GM23248 (cell line): ENCODE data around the gene ISOC1. TPM values are rescaled to one million over a fixed set of nuclear protein-coding genes. Genes with fewer than 3 reads are reported as not detected.

Experiments
- DNase-seq: peaks from one replicate; pipeline ENCODE4 v3.0.0-alpha.2; 2015
- H2AFZ ChIP-seq: fragments of 200-600 bp; sonication (generic); 2 replicates; pipeline ENCODE4 v1.6.1; 2016; ENCODE audit warnings: antibody characterized with exemption
- H3F3A ChIP-seq: fragments of 200-600 bp; sonication (generic); 2 replicates; pipeline ENCODE4 v1.6.1; 2016; ENCODE audit warnings: mild to moderate bottlenecking, antibody characterized with exemption, mixed run types; ENCODE audit not compliant: insufficient read depth
- H3K27ac ChIP-seq: fragments of 200-600 bp; sonication (generic); 2 replicates; pipeline ENCODE4 v1.5.1; 2016; ENCODE audit warnings: mild to moderate bottlenecking
- H3K27me3 ChIP-seq: fragments of 200-600 bp; sonication (generic); replicated peaks from 2 replicates; pipeline ENCODE4 v1.6.1; 2016; ENCODE audit warnings: mild to moderate bottlenecking; ENCODE audit not compliant: insufficient read depth
- H3K36me3 ChIP-seq: fragments of 200-600 bp; sonication (generic); 2 replicates; pipeline ENCODE4 v1.6.1; 2016; ENCODE audit warnings: low read depth, mild to moderate bottlenecking
- H3K4me1 ChIP-seq: fragments of 200-600 bp; sonication (generic); 2 replicates; pipeline ENCODE4 v1.6.1; 2016; ENCODE audit warnings: mild to moderate bottlenecking; ENCODE audit not compliant: insufficient read depth
- H3K4me2 ChIP-seq: fragments of 200-600 bp; sonication (generic); one replicate; pipeline ENCODE4 v1.6.1; 2016; ENCODE audit warnings: mild to moderate bottlenecking; ENCODE audit not compliant: unreplicated experiment
- H3K4me3 ChIP-seq: fragments of 200-600 bp; sonication (generic); 2 replicates; pipeline ENCODE4 v1.5.1; 2016; ENCODE audit warnings: mild to moderate bottlenecking
- H3K79me2 ChIP-seq: fragments of 200-600 bp; sonication (generic); 2 replicates; pipeline ENCODE4 v1.6.1; 2016; ENCODE audit warnings: mild to moderate bottlenecking; ENCODE audit not compliant: insufficient read depth
- H3K9ac ChIP-seq: fragments of 200-600 bp; sonication (generic); 2 replicates; pipeline ENCODE4 v1.6.1; 2016; ENCODE audit warnings: mild to moderate bottlenecking
- H3K9me2 ChIP-seq: fragments of 200-600 bp; sonication (generic); 2 replicates; pipeline ENCODE4 v1.6.1; 2016; ENCODE audit warnings: mixed run types, mild to moderate bottlenecking, moderate library complexity; ENCODE audit not compliant: insufficient read depth
- H3K9me3 ChIP-seq: fragments of 200-600 bp; sonication (generic); one replicate; pipeline ENCODE4 v1.6.1; 2017; ENCODE audit warnings: low read depth
- H4K20me1 ChIP-seq: fragments of 200-600 bp; sonication (generic); 2 replicates; pipeline ENCODE4 v1.6.0; 2016; ENCODE audit not compliant: insufficient read depth
- EZH2 ChIP-seq: fragments of 200-600 bp; sonication (generic); IDR thresholded peaks from 2 replicates; pipeline ENCODE4 v1.6.1; 2018; ENCODE audit warnings: antibody characterized with exemption, mild to moderate bottlenecking; ENCODE audit not compliant: insufficient read depth, poor library complexity, severe bottlenecking
- EZH2phosphoT487 ChIP-seq: fragments of 200-600 bp; sonication (generic); IDR thresholded peaks from 2 replicates; pipeline ENCODE4 v1.6.1; 2018; ENCODE audit warnings: antibody characterized with exemption, moderate library complexity, mild to moderate bottlenecking, low read depth; ENCODE audit not compliant: insufficient read depth
- WGBS, 2 experiments: methylation state at CpG; one replicate each; pipeline ENCODE4 v1.1.6; 2015 to 2017; ENCODE audit warnings: low lambda C conversion rate in 2 of 2, low coverage in 1 of 2; ENCODE audit errors: missing lambda C conversion rate in 2 of 2; 5-methylcytosine and 5-hydroxymethylcytosine counted together
- in situ Hi-C: fragments of 300-500 bp; cut with MboI; formaldehyde crosslinking; loops from 2 replicates; pipeline ENCODE4 v1.15.0; 2020
- polyA plus RNA-seq: library from polyadenylated mRNA; unstranded; fragments of >200 nt; fragmentation: Nextera tagmentation; extraction: Ambion mirVana; gene quantifications from 2 replicates; pipeline ENCODE4 v1.2.1, GENCODE V29; 2016
- total RNA-seq: library from RNA; depleted of rRNA; stranded (reverse); fragments of >200 nt; shearing (Covaris generic); gene quantifications from 2 replicates; pipeline ENCODE4 v1.2.3, GENCODE V29; 2014

The ISOC1 gene
- total and polyA plus RNA-seq, 2 experiments from 2014 or later, result 6.2 to 11.5 TPM

- TF ChIP-seq EZH2 (no peak), EZH2phosphoT487 (no peak)
- Histone ChIP-seq H4K20me1 (no peaks in the 10 kb centered on the region), H3K9me2 (no peaks in the 10 kb centered on the region), H3K27me3 (no peaks in the 10 kb centered on the region), H3K27ac (no peak overlapping the region), H3K4me1 (no peaks in the 10 kb centered on the region), H3K9ac (no peak overlapping the region), H3K9me3 (no peaks in the 10 kb centered on the region), H3K4me2 (no peak overlapping the region), H3K4me3 (no peak overlapping the region), H3K79me2 (no peaks in the 10 kb centered on the region), H3K36me3 (no peaks in the 10 kb centered on the region), H2AFZ (no peak overlapping the region), H3F3A (no peaks in the 10 kb centered on the region)
- in situ Hi-C loops, result no loop called here
- WGBS, 2 experiments, result 57 to 72% methylated on average over 2 of the region's 2 CpGs
- DNase-seq, result no peak
Observed at GRCh38 chr5:129125819-129126218, 31.3 kb downstream of the ISOC1 start.

DNA sequence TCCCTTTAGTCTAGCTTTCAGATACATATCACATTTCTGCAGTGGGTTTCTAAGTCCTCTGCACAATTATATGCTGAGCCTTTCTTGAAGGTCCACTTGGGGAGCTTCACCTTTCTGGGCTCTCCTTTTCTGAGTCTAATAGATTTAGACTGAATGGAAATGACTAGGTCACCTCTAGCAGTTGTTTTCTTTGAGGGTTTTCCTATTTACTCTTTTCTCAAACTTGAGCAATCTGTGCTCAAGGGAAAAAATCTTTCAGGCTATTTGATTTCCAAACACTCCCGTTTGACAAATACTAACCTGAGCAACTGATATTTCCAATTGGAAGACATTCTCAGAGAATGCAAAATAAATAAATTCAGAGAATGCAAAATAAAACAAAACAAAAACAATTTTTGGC is 39.0 kb downstream of the ISOC1 start:
- no peaks in the 10 kb centered on the region for H3K27me3 ChIP-seq
- H3K9ac ChIP-seq, result no peak overlapping the region
- H2AFZ ChIP-seq, result no peak overlapping the region
- H3K4me1 ChIP-seq, result no peaks in the 10 kb centered on the region
- no peak for DNase-seq
- H3F3A ChIP-seq, result no peaks in the 10 kb centered on the region
- H3K36me3 ChIP-seq, result no peaks in the 10 kb centered on the region
- no peaks in the 10 kb centered on the region for H4K20me1 ChIP-seq
- H3K9me2 ChIP-seq, result no peaks in the 10 kb centered on the region
- 22 to 43% methylated on average over 1 of the region's 1 CpG for WGBS, 2 experiments
- H3K4me3 ChIP-seq, result no peak overlapping the region
- no peaks in the 10 kb centered on the region for H3K9me3 ChIP-seq
- no peaks in the 10 kb centered on the region for H3K79me2 ChIP-seq
- H3K4me2 ChIP-seq, result no peak overlapping the region
- TF ChIP-seq EZH2phosphoT487 (no peak), EZH2 (no peak)
- H3K27ac ChIP-seq, result no peak overlapping the region
- in situ Hi-C loops, result no loop called here

DNA sequence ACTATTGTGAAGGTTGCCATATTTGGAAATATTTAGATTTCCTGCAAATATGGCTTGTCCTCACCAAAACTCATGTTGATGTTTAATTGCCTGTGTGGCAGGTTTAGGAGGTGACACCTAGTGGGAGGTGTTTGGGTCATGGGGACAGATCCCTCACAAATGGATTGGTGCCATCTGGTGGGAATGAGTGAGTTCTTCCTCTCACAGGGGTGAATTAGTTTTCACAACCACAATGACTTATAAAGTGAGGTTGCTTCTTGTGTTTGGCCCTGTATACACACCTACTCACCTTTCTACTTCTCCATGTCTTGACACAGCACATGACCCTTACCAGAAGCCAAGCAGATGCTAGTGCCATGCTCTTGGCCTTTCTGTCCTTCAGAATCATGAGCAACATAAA is 41.1 kb downstream of the ISOC1 start:
- Histone ChIP-seq H3K27me3 (no peaks in the 10 kb centered on the region), H3F3A (no peaks in the 10 kb centered on the region), H3K4me3 (no peak overlapping the region), H3K9ac (no peak overlapping the region), H3K4me1 (no peaks in the 10 kb centered on the region), H3K9me3 (no peaks in the 10 kb centered on the region), H2AFZ (no peak overlapping the region), H3K27ac (no peak overlapping the region), H3K36me3 (no peaks in the 10 kb centered on the region), H3K9me2 (no peaks in the 10 kb centered on the region), H3K79me2 (no peaks in the 10 kb centered on the region), H4K20me1 (no peaks in the 10 kb centered on the region), H3K4me2 (no peak overlapping the region)
- in situ Hi-C loops, result no loop called here
- DNase-seq, result no peak
- no peak for TF ChIP-seq EZH2
- TF ChIP-seq EZH2phosphoT487, result no peak

DNA sequence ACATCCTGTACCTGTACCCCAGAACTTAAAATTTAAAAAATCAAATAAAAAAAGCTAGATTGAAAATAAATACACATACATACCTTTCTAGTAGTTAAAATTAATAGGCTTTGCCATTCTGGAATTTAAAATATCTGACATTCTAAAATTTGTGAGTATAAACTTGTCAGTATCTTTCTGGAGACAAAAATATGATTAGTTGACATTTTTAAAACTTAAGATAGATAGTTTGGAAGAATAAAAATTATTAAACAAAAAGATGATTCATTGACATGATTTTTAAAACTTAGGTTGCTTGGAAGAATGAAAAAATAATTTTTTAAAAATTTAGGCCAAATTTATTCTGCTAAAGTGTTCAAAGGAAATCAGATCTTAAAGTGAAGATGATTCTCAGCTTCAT is 43.1 kb downstream of the ISOC1 start:
- Histone ChIP-seq H4K20me1 (no peaks in the 10 kb centered on the region), H2AFZ (no peak overlapping the region), H3F3A (no peaks in the 10 kb centered on the region), H3K4me2 (no peak overlapping the region), H3K4me3 (no peak overlapping the region), H3K4me1 (no peaks in the 10 kb centered on the region), H3K9me3 (no peaks in the 10 kb centered on the region), H3K79me2 (no peaks in the 10 kb centered on the region), H3K27me3 (no peaks in the 10 kb centered on the region), H3K9me2 (no peaks in the 10 kb centered on the region), H3K9ac (no peak overlapping the region), H3K36me3 (no peaks in the 10 kb centered on the region), H3K27ac (no peak overlapping the region)
- in situ Hi-C loops, result no loop called here
- TF ChIP-seq EZH2 (no peak), EZH2phosphoT487 (no peak)
- no peak for DNase-seq

DNA sequence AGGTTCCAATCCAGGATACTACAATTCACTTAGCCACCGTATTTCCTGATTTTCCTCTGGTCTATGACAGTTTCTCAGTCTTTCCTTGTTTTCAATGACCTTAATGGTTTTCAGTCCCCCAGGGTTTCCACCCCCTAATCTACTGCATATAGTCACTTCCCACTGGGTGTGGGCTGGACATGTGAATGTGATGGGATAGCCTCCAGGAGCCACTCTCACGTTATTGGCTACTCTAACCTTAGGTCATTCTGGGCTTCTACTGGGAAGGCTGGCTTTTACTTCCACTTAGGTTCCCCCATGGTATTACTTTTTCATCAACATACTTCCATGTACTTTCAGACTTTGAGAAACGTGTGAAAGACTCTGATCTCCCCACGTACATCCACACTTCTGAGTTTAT is 46.5 kb downstream of the ISOC1 start:
- in situ Hi-C loops, result no loop called here
- no peaks in the 10 kb centered on the region for H3K4me1 ChIP-seq
- H3K27ac ChIP-seq, result no peak overlapping the region
- no peaks in the 10 kb centered on the region for H3K79me2 ChIP-seq
- H4K20me1 ChIP-seq, result no peaks in the 10 kb centered on the region
- H3K4me3 ChIP-seq, result no peak overlapping the region
- H3K9ac ChIP-seq, result no peak overlapping the region
- no peaks in the 10 kb centered on the region for H3K9me3 ChIP-seq
- WGBS, 2 experiments, result 3 to 4% methylated on average over 4 of the region's 4 CpGs
- no peaks in the 10 kb centered on the region for H3F3A ChIP-seq
- no peak for TF ChIP-seq EZH2phosphoT487
- no peak for TF ChIP-seq EZH2
- H3K36me3 ChIP-seq, result no peaks in the 10 kb centered on the region
- no peak overlapping the region for H3K4me2 ChIP-seq
- no peaks in the 10 kb centered on the region for H3K27me3 ChIP-seq
- H2AFZ ChIP-seq, result no peak overlapping the region
- H3K9me2 ChIP-seq, result no peaks in the 10 kb centered on the region
- DNase-seq, result no peak
